ENCODE data around the gene PDLIM1. TPM values are rescaled to one million over a fixed set of nuclear protein-coding genes. Genes with fewer than 3 reads are reported as not detected.

The PDLIM1 gene
- total RNA-seq, 2 donors from 2014 or later = 109 to 140 TPM

- TF ChIP-seq CTCF (IDR thresholded peaks at IDR 0.05) = no peak
- H3K4me1 ChIP-seq (ENCODE audit: control insufficient read depth in 1 of 2, low read depth in 2 of 2) = peaks cover 28 to 85% of the 10 kb centered on the region in 2 donors
- H3K27me3 ChIP-seq (replicated peaks; ENCODE audit: insufficient read depth) = no peaks in the 10 kb centered on the region
- H3K9me3 ChIP-seq = no peaks in the 10 kb centered on the region
- H3K4me3 ChIP-seq = no peak overlapping the region
- DNase-seq (ENCODE audit: low spot score) = no peak
- peaks cover 54% of the 10 kb centered on the region for H3K36me3 ChIP-seq
- H3K27ac ChIP-seq = peak overlapping the region; percentile 52 to 62
- no peak for ATAC-seq (ENCODE audit: insufficient number of reproducible peaks, low FRiP score, low read depth)
Measured at GRCh38 chr10:95314192-95314918, 23.6 kb upstream of the PDLIM1 start.

GRCh38 chr10:95312986-95313495 is 22.2 kb upstream of the PDLIM1 start:
- no peak for ATAC-seq (ENCODE audit: insufficient number of reproducible peaks, low FRiP score, low read depth)
- Histone ChIP-seq H3K27me3 (replicated peaks; ENCODE audit: insufficient read depth) (no peaks in the 10 kb centered on the region), H3K4me1 (ENCODE audit: control insufficient read depth in 1 of 2, low read depth in 2 of 2) (peaks cover 31 to 92% of the 10 kb centered on the region in 2 donors), H3K4me3 (no peak overlapping the region), H3K36me3 (peaks cover 50% of the 10 kb centered on the region), H3K27ac (peak overlapping the region; percentile 25 to 62), H3K9me3 (no peaks in the 10 kb centered on the region)
- no peak for TF ChIP-seq CTCF (IDR thresholded peaks at IDR 0.05)
- no peak for DNase-seq (ENCODE audit: low spot score)

- DNase-seq (ENCODE audit: low spot score) (no peak), ATAC-seq (ENCODE audit: insufficient number of reproducible peaks, low FRiP score, low read depth) (no peak)
- H3K27ac ChIP-seq = peak overlapping the region; percentile 25 to 62
- no peak overlapping the region for H3K4me3 ChIP-seq
- H3K9me3 ChIP-seq = no peaks in the 10 kb centered on the region
- TF ChIP-seq CTCF (IDR thresholded peaks at IDR 0.05) = no peak
- peaks cover 31 to 92% of the 10 kb centered on the region in 2 donors for H3K4me1 ChIP-seq (ENCODE audit: control insufficient read depth in 1 of 2, low read depth in 2 of 2)
- no peaks in the 10 kb centered on the region for H3K27me3 ChIP-seq (replicated peaks; ENCODE audit: insufficient read depth)
- H3K36me3 ChIP-seq = peaks cover 44% of the 10 kb centered on the region
Measured at GRCh38 chr10:95312257-95312656, 21.5 kb upstream of the PDLIM1 start.

- TF ChIP-seq CTCF (IDR thresholded peaks at IDR 0.05) = no peak
- Histone ChIP-seq H3K4me3 (no peak overlapping the region), H3K27me3 (replicated peaks; ENCODE audit: insufficient read depth) (no peaks in the 10 kb centered on the region), H3K36me3 (peaks cover 21% of the 10 kb centered on the region), H3K9me3 (no peaks in the 10 kb centered on the region), H3K27ac (peak overlapping the region; percentile 58 to 79), H3K4me1 (ENCODE audit: control insufficient read depth in 1 of 2, low read depth in 2 of 2) (peaks cover 25 to 69% of the 10 kb centered on the region in 2 donors)
- no peak for ATAC-seq (ENCODE audit: insufficient number of reproducible peaks, low FRiP score, low read depth)
- DNase-seq (ENCODE audit: low spot score) = no peak
Measured at GRCh38 chr10:95309958-95310357, 19.2 kb upstream of the PDLIM1 start.

GRCh38 chr10:95308389-95309302 is 17.8 kb upstream of the PDLIM1 start:
- Histone ChIP-seq H3K9me3 (no peaks in the 10 kb centered on the region), H3K4me1 (ENCODE audit: control insufficient read depth in 1 of 2, low read depth in 2 of 2) (peaks cover 21 to 55% of the 10 kb centered on the region in 2 donors), H3K4me3 (peak overlapping the region; percentile 19), H3K27me3 (replicated peaks; ENCODE audit: insufficient read depth) (no peaks in the 10 kb centered on the region), H3K36me3 (peaks cover 9% of the 10 kb centered on the region), H3K27ac (peak overlapping the region; percentile 58 to 79)
- DNase-seq (ENCODE audit: low spot score) (peak; percentile 87), ATAC-seq (ENCODE audit: insufficient number of reproducible peaks, low FRiP score, low read depth) (peak; percentile 52)
- TF ChIP-seq CTCF (IDR thresholded peaks at IDR 0.05) = no peak

Data from thoracic aorta (tissue), 2 donors.